AG04449 (cell line): Measurements from ENCODE around the gene KIAA1328.

Experiments
- CTCF ChIA-PET: fragments of 350-600 bp; formaldehyde crosslinking; extraction: SDS; loops from one replicate; lab custom pipeline; 2021; ENCODE audit warnings: antibody characterized with exemption; lab: Yijun Ruan, JAX
- POLR2A ChIA-PET: fragments of 400-600, 350-600 bp; formaldehyde crosslinking; extraction: SDS; loops from one replicate; lab custom pipeline; 2020; ENCODE audit warnings: antibody characterized with exemption, inconsistent platforms; lab: Yijun Ruan, JAX
- DNase-seq: peaks from one replicate; pipeline ENCODE4 v3.0.0-alpha.2; 2010; ENCODE audit warnings: low read depth, low spot score
- H3K4me3 ChIP-seq: 2 replicates; pipeline ENCODE4 v1.5.1; 2011; ENCODE audit warnings: low read depth, mild to moderate bottlenecking, control low read depth, low read length
- TF ChIP-seq, protein P1 (sequence below): IDR thresholded peaks from one replicate; pipeline ENCODE4 v1.5.1; 2011; ENCODE audit warnings: mild to moderate bottlenecking, moderate library complexity, low read length, control low read depth, inconsistent platforms; ENCODE audit not compliant: insufficient read depth; ENCODE audit errors: missing control alignments

KIAA1328 gene

DNA sequence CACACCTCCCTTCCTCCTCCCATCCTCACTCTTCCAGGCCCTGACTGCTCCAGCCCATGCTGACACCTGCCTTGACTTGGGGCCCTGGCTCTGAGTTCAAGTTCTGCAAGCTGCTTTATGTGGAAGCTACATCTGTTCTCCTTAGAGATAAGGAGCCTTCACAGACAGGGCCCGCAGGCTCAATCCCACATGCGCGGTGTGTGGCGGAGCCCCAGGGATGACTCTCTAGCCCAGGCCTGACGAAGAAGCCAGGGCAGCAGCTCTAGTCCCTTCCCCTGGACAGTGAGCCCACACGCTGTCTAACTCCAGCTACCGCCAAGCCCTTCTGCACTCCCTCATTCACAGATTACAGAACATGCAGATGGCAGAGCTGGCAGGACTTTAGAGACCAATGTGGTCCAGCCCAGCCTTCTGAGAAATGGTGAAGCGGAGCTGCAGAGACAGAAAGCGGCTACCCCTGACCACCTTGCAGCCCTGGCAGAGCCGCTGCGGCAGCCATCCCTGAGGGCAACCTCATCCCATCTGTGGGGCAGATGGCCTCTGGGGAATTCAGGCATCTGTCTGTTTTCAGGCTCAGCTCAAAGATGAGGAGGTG, 432.4 kb downstream of the KIAA1328 start:
- POLR2A ChIA-PET: no interaction called here
- CTCF ChIA-PET: interaction anchor here (0.8 kb wide), 1 partner anchor 11 kb away, joined by 3 read pairs; no protein-coding TSS in a partner anchor
- DNase-seq: no peak
- TF ChIP-seq, protein P1, sequence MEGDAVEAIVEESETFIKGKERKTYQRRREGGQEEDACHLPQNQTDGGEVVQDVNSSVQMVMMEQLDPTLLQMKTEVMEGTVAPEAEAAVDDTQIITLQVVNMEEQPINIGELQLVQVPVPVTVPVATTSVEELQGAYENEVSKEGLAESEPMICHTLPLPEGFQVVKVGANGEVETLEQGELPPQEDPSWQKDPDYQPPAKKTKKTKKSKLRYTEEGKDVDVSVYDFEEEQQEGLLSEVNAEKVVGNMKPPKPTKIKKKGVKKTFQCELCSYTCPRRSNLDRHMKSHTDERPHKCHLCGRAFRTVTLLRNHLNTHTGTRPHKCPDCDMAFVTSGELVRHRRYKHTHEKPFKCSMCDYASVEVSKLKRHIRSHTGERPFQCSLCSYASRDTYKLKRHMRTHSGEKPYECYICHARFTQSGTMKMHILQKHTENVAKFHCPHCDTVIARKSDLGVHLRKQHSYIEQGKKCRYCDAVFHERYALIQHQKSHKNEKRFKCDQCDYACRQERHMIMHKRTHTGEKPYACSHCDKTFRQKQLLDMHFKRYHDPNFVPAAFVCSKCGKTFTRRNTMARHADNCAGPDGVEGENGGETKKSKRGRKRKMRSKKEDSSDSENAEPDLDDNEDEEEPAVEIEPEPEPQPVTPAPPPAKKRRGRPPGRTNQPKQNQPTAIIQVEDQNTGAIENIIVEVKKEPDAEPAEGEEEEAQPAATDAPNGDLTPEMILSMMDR: no peak
- no peak overlapping the region for H3K4me3 ChIP-seq

DNA sequence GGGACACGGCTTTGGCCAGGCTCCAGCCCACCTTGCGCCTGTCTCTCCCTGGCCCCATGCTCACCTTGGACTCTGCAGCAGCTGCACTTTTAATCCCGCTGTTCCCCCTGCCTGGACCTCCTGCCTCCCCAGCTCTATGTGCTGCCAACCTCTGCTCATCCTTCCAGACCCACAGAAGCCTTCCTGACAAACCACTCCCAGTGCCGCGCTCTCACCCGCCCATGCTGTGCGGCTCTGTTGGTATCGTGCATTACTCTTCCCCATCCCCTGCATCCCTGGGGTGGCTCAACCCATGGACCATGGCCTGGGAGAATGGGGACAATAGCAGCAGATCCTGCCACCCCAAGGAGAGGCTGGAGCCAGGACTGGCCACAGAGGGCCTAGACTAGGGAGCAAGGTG, 433.1 kb downstream of the KIAA1328 start:
- H3K4me3 ChIP-seq: no peak overlapping the region
- CTCF ChIA-PET: no interaction called here
- TF ChIP-seq, protein P1: no peak
- DNase-seq: no peak
- POLR2A ChIA-PET: no interaction called here

DNA sequence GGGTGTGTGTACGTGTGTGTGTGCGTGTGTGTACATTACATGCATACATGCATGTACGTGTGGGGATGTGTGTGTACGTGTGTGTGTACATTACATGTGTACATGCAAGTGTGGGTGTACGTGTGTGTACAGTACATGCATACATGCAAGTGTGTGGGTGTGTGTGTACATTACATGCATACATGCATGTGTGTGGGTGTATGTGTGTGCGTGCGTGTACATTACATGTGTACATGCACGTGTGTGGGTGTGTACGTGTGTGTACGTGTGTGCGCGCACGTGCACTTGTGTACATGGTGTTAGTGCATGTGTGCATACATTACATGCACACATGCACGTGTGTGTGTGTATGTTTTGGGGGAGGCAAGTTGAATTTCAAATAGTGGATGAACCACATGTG, 436.0 kb downstream of the KIAA1328 start:
- POLR2A ChIA-PET: no interaction called here
- no peak for DNase-seq
- CTCF ChIA-PET: no interaction called here
- TF ChIP-seq, protein P1: no peak
- no peak overlapping the region for H3K4me3 ChIP-seq

DNA sequence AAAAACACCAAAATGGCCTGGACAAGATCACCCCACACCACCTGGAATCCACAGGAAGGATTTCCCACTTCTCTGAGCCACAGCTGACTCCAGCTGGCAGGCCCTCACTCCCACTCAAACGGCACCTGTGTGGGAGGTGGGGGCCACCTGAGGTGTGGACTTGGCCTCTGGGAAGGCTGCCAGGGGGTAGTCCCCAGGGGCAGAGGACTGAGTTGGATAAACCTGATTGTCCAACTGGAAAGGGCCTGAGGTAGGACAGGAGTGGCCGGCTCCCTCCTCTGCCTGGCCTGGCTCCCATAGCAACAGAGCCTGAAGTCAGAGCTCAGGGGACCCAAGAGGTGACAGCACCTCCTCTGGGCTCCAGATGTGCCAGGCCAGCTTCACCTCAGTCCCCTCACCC, 436.5 kb downstream of the KIAA1328 start:
- ChIA-PET CTCF (no interaction called here), POLR2A (no interaction called here)
- no peak overlapping the region for H3K4me3 ChIP-seq
- no peak for DNase-seq
- TF ChIP-seq, protein P1: no peak

DNA sequence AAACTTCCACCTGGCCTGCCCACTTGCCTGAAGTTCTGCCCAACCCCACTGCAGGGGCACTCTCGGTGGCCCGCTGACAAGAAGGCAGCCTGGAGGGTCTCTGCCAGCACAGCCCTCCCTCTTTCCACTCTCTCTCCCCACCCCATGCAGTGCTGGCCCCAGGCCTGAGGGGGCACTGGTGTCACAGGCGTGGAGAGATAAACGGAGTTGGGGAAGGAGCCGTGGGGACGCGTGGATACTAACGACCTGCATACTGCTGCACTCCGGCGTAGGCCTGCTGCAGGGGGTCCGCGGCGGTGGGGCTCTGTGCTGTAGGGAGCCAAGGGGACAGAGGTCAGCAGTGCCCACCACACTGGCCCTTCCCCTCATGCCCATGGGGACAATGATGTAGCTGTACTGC, 437.4 kb downstream of the KIAA1328 start:
- H3K4me3 ChIP-seq: no peak overlapping the region
- CTCF ChIA-PET: no interaction called here
- DNase-seq: no peak
- POLR2A ChIA-PET: no interaction called here
- TF ChIP-seq, protein P1: no peak

DNA sequence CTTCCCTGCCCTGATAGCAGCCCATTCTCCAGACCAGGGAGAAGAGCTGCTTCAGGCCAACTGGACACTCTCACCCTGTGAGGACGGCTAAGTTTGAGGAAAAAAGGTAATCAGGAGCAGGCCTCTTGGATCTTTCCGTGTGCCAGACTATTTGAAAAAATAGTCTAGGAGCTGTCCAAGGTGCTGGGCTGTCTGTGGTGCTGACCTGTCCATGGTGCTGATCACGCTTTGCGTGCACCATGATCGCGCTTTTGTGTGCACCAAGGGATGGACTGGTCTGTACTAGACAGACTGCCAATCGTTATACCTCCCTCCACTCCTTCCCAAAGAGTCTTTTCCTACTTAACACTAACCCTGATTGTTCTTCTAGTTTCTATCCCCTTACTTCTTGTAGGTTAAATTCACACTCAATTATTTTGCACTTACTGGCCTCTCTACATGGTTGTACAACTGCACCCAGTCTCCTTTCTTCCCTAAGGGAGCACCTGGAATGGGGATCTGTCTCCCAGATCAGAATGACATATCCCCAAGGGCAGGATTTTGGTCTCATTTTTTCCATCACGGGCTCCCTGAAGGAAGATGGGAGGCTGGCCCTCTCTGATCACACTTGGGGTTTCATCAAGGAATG, 441.2 kb downstream of the KIAA1328 start:
- no peak overlapping the region for H3K4me3 ChIP-seq
- CTCF ChIA-PET: no interaction called here
- TF ChIP-seq, protein P1: no peak
- DNase-seq: no peak
- POLR2A ChIA-PET: no interaction called here
